ENCODE measurements around the gene PPFIA1.
A peak's percentile ranks its signal among the peaks of the same experiment; 100 is the strongest.

Gene PPFIA1

GRCh38 chr11:70397336-70397982 is 127.0 kb downstream of the PPFIA1 start:
- Histone ChIP-seq H3K4me2 (ENCODE audit: low read length, poor library complexity, severe bottlenecking) (peak overlapping the region; percentile 56), H4K8ac (ENCODE audit: low read length) (peak overlapping the region; percentile 88), H2BK120ac (ENCODE audit: low read depth, low read length) (no peak overlapping the region), H3K4me3 (ENCODE audit: insufficient read depth in 1 of 2, low read depth in 1 of 2, low read length in 2 of 2) (peak overlapping the region; percentile 49 to 99), H3K9me3 (ENCODE audit: control insufficient read depth, low read length) (no peaks in the 10 kb centered on the region), H3K79me1 (replicated peaks; ENCODE audit: low read length, poor library complexity, severe bottlenecking) (peaks cover 22% of the 10 kb centered on the region), H3K27ac (ENCODE audit: low read length, poor library complexity, severe bottlenecking) (peak overlapping the region; percentile 26), H2BK15ac (ENCODE audit: low read depth, poor library complexity, severe bottlenecking) (no peak overlapping the region), H2AFZ (ENCODE audit: low read depth, low read length) (no peak overlapping the region), H3K18ac (ENCODE audit: low read depth in 1 of 2, low read length in 2 of 2) (peak overlapping the region; percentile 5 to 10), H3K36me3 (ENCODE audit: control insufficient read depth in 1 of 2, insufficient read depth in 2 of 2, low read depth in 1 of 2, low read length in 2 of 2) (peaks cover 17 to 21% of the 10 kb centered on the region in 2 experiments), H2BK5ac (ENCODE audit: low read depth, low read length, poor library complexity, severe bottlenecking) (no peak overlapping the region), H3K4me1 (ENCODE audit: control insufficient read depth, insufficient read depth, low read depth, low read length) (peaks cover 24% of the 10 kb centered on the region), H3K9ac (ENCODE audit: low read length) (peak overlapping the region; percentile 99), H2AK5ac (ENCODE audit: low read length, severe bottlenecking) (peak overlapping the region; percentile 29), H3K4ac (ENCODE audit: low read depth in 1 of 2, low read length in 2 of 2) (peak overlapping the region in 1 of 2 experiments; percentile 42), H3K23ac (ENCODE audit: low read length in 2 of 2) (no peak overlapping the region), H4K91ac (ENCODE audit: low read length) (peak overlapping the region; percentile 76), H2BK12ac (ENCODE audit: low read length in 2 of 2) (peak overlapping the region in 1 of 2 experiments; percentile 30), H3K14ac (ENCODE audit: low read length in 2 of 2) (no peak overlapping the region), H3K27me3 (ENCODE audit: control insufficient read depth in 1 of 2, insufficient read depth in 1 of 2, low read length in 2 of 2) (no peaks in the 10 kb centered on the region)
- WGBS, result 43% methylated on average over 18 of the region's 18 CpGs
- DNase-seq, result no peak

- Histone ChIP-seq H3K27ac (ENCODE audit: low read length, poor library complexity, severe bottlenecking) (peak within 1 kb of the TSS; percentile 97), H3K14ac (ENCODE audit: low read length in 2 of 2) (peak within 1 kb of the TSS; percentile 87 to 94), H3K18ac (ENCODE audit: low read depth in 1 of 2, low read length in 2 of 2) (peak within 1 kb of the TSS; percentile 97 to 98), H4K8ac (ENCODE audit: low read length) (peak within 1 kb of the TSS; percentile 90), H3K9ac (ENCODE audit: low read length) (peak within 1 kb of the TSS; percentile 99), H3K9me3 (ENCODE audit: control insufficient read depth, low read length) (no peaks in the 10 kb centered on the region), H2BK5ac (ENCODE audit: low read depth, low read length, poor library complexity, severe bottlenecking) (peak within 1 kb of the TSS; percentile 98), H3K4me2 (ENCODE audit: low read length, poor library complexity, severe bottlenecking) (peak within 1 kb of the TSS; percentile 83), H3K4ac (ENCODE audit: low read depth in 1 of 2, low read length in 2 of 2) (peak within 1 kb of the TSS; percentile 88 to 98), H3K23ac (ENCODE audit: low read length in 2 of 2) (peak within 1 kb of the TSS; percentile 70 to 100), H2AFZ (ENCODE audit: low read depth, low read length) (peak within 1 kb of the TSS; percentile 32), H3K36me3 (ENCODE audit: control insufficient read depth in 1 of 2, insufficient read depth in 2 of 2, low read depth in 1 of 2, low read length in 2 of 2) (peaks cover 17 to 25% of the 10 kb centered on the region in 2 experiments), H3K79me1 (replicated peaks; ENCODE audit: low read length, poor library complexity, severe bottlenecking) (peaks cover 17% of the 10 kb centered on the region), H3K4me1 (ENCODE audit: control insufficient read depth, insufficient read depth, low read depth, low read length) (peaks cover 24% of the 10 kb centered on the region), H3K4me3 (ENCODE audit: insufficient read depth in 1 of 2, low read depth in 1 of 2, low read length in 2 of 2) (peak within 1 kb of the TSS; percentile 93 to 99), H2BK15ac (ENCODE audit: low read depth, poor library complexity, severe bottlenecking) (peak within 1 kb of the TSS; percentile 90), H2BK12ac (ENCODE audit: low read length in 2 of 2) (peak within 1 kb of the TSS; percentile 30 to 68), H4K91ac (ENCODE audit: low read length) (peak within 1 kb of the TSS; percentile 92), H2BK120ac (ENCODE audit: low read depth, low read length) (peak within 1 kb of the TSS; percentile 96), H3K27me3 (ENCODE audit: control insufficient read depth in 1 of 2, insufficient read depth in 1 of 2, low read length in 2 of 2) (no peaks in the 10 kb centered on the region), H2AK5ac (ENCODE audit: low read length, severe bottlenecking) (peak within 1 kb of the TSS; percentile 87)
- WGBS, result 2% methylated on average over 79 of the region's 93 CpGs
- DNase-seq, result peak; percentile 89
These were observed 127.7 kb downstream of the PPFIA1 start, which contains the start of gene CTTN for GRCh38 chr11:70397983-70398833. Gene CTTN, plus strand, starts transcription at chr11:70398529. Its CDS starts 8,769 bp downstream, at chr11:70407298.

GRCh38 chr11:70398834-70399680 is 128.6 kb downstream of the PPFIA1 start:
- peaks cover 16% of the 10 kb centered on the region for H3K79me1 ChIP-seq (replicated peaks; ENCODE audit: low read length, poor library complexity, severe bottlenecking)
- H2BK12ac ChIP-seq (ENCODE audit: low read length in 2 of 2), result peak overlapping the region in 1 of 2 experiments; percentile 68
- H3K27ac ChIP-seq (ENCODE audit: low read length, poor library complexity, severe bottlenecking), result peak overlapping the region; percentile 97
- H3K18ac ChIP-seq (ENCODE audit: low read depth in 1 of 2, low read length in 2 of 2), result peak overlapping the region; percentile 97 to 98
- H3K23ac ChIP-seq (ENCODE audit: low read length in 2 of 2), result peak overlapping the region in 1 of 2 experiments; percentile 100
- peak overlapping the region; percentile 98 for H2BK5ac ChIP-seq (ENCODE audit: low read depth, low read length, poor library complexity, severe bottlenecking)
- peak overlapping the region; percentile 93 to 99 for H3K4me3 ChIP-seq (ENCODE audit: insufficient read depth in 1 of 2, low read depth in 1 of 2, low read length in 2 of 2)
- peak overlapping the region; percentile 92 for H4K91ac ChIP-seq (ENCODE audit: low read length)
- peak overlapping the region; percentile 87 to 94 for H3K14ac ChIP-seq (ENCODE audit: low read length in 2 of 2)
- peaks cover 27% of the 10 kb centered on the region for H3K4me1 ChIP-seq (ENCODE audit: control insufficient read depth, insufficient read depth, low read depth, low read length)
- no peaks in the 10 kb centered on the region for H3K9me3 ChIP-seq (ENCODE audit: control insufficient read depth, low read length)
- DNase-seq, result no peak
- H4K8ac ChIP-seq (ENCODE audit: low read length), result peak overlapping the region; percentile 90
- H3K36me3 ChIP-seq (ENCODE audit: control insufficient read depth in 1 of 2, insufficient read depth in 2 of 2, low read depth in 1 of 2, low read length in 2 of 2), result peaks cover 17 to 24% of the 10 kb centered on the region in 2 experiments
- H2BK120ac ChIP-seq (ENCODE audit: low read depth, low read length), result peak overlapping the region; percentile 96
- peak overlapping the region; percentile 83 for H3K4me2 ChIP-seq (ENCODE audit: low read length, poor library complexity, severe bottlenecking)
- no peak overlapping the region for H2AFZ ChIP-seq (ENCODE audit: low read depth, low read length)
- WGBS, result 2% methylated on average over 42 of the region's 42 CpGs
- peak overlapping the region; percentile 99 for H3K9ac ChIP-seq (ENCODE audit: low read length)
- H2BK15ac ChIP-seq (ENCODE audit: low read depth, poor library complexity, severe bottlenecking), result peak overlapping the region; percentile 74
- no peaks in the 10 kb centered on the region for H3K27me3 ChIP-seq (ENCODE audit: control insufficient read depth in 1 of 2, insufficient read depth in 1 of 2, low read length in 2 of 2)
- peak overlapping the region; percentile 88 to 98 for H3K4ac ChIP-seq (ENCODE audit: low read depth in 1 of 2, low read length in 2 of 2)
- peak overlapping the region; percentile 87 for H2AK5ac ChIP-seq (ENCODE audit: low read length, severe bottlenecking)

All from mesenchymal stem cell (in vitro differentiated cells and primary cell).